Gastroesophageal sphincter (tissue), 3 donors: ENCODE results near the gene IL17B.
A peak's percentile ranks its signal among the peaks of the same experiment; 100 is the strongest.

ENCODE experiments used
- CTCF ChIP-seq, 4 experiments: fragments of 200-600 bp in 2 of 4; fragments of 450-650 bp in 2 of 4; sonication (generic) in 1 of 4; IDR thresholded peaks; one replicate each; pipeline ENCODE4 v1.5.1; 2017 to 2019; ENCODE audit warnings: antibody characterized with exemption in 4 of 4, mild to moderate bottlenecking in 2 of 4, moderate library complexity in 2 of 4
- EP300 ChIP-seq: sonication (generic); formaldehyde crosslinking; IDR thresholded peaks from one replicate; pipeline ENCODE4 v1.6.1; 2017; ENCODE audit warnings: antibody characterized with exemption, mild to moderate bottlenecking
- POLR2A ChIP-seq, 2 donors: fragments of 450-650 bp; IDR thresholded peaks; one replicate each; pipeline ENCODE4 v1.6.1; 2017; ENCODE audit warnings: antibody characterized with exemption in 2 of 2, mild to moderate bottlenecking in 2 of 2, moderate library complexity in 1 of 2
- POLR2AphosphoS5 ChIP-seq: sonication (generic); formaldehyde crosslinking; IDR thresholded peaks from one replicate; pipeline ENCODE4 v1.6.1; 2017; ENCODE audit warnings: antibody characterized with exemption

- TF ChIP-seq CTCF (IDR thresholded peaks at IDR 0.05), result no peak
- peak in 1 of 2 donors; percentile 18 for TF ChIP-seq POLR2A (IDR thresholded peaks at IDR 0.05)
- TF ChIP-seq EP300, result no peak
- TF ChIP-seq POLR2AphosphoS5, result peak; percentile 58
Measured at GRCh38 chr5:149423794-149424268, 44.7 kb upstream of the IL17B start.
